Transverse colon (tissue), 4 donors: ENCODE results near the gene FJX1.

Source experiments
- EP300 ChIP-seq: sonication (generic); formaldehyde crosslinking; IDR thresholded peaks from one replicate; pipeline ENCODE4 v1.6.1; 2017; ENCODE audit warnings: antibody characterized with exemption, low read depth
- POLR2A ChIP-seq: fragments of 450-650 bp; IDR thresholded peaks from one replicate; pipeline ENCODE4 v1.6.1; 2016; ENCODE audit warnings: antibody characterized with exemption, mild to moderate bottlenecking, moderate library complexity
- POLR2AphosphoS5 ChIP-seq, 3 donors: sonication (generic); formaldehyde crosslinking; IDR thresholded peaks; one replicate each; pipeline ENCODE4 v1.6.1; 2016; ENCODE audit warnings: antibody characterized with exemption in 3 of 3
- TF ChIP-seq, protein P1 (sequence below), 5 experiments: fragments of 200-600 bp in 3 of 5; fragments of 450-650 bp in 2 of 5; sonication (generic) in 3 of 5; IDR thresholded peaks; 1 replicate in 2 of 5; 2 replicates in 3 of 5; pipeline ENCODE4 v1.5.1; 2016 to 2017; ENCODE audit warnings: antibody characterized with exemption in 5 of 5, inconsistent platforms in 3 of 5, mild to moderate bottlenecking in 2 of 5, moderate library complexity in 1 of 5

DNA sequence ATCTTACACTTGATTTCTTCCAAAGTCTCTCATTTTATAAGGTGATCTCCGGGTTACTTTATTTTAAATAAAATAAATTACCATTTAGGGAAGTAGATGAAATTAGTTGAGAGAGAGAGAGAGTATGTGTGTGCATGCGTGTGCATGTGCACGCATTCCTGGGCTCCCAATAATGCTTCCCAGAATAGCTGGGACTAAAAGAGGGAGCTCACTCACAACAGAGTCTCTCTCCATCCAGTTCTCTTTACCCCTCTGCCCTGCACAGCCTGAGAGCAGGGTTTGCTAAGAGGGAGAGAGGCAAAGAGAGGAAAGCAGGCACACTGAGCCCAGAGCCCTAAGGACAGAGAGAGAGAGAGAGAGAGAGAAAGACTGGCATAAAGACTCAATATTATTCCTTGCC, 33.0 kb downstream of the FJX1 start:
- TF ChIP-seq POLR2AphosphoS5 (IDR thresholded peaks at IDR 0.05), result no peak
- TF ChIP-seq, protein P1, sequence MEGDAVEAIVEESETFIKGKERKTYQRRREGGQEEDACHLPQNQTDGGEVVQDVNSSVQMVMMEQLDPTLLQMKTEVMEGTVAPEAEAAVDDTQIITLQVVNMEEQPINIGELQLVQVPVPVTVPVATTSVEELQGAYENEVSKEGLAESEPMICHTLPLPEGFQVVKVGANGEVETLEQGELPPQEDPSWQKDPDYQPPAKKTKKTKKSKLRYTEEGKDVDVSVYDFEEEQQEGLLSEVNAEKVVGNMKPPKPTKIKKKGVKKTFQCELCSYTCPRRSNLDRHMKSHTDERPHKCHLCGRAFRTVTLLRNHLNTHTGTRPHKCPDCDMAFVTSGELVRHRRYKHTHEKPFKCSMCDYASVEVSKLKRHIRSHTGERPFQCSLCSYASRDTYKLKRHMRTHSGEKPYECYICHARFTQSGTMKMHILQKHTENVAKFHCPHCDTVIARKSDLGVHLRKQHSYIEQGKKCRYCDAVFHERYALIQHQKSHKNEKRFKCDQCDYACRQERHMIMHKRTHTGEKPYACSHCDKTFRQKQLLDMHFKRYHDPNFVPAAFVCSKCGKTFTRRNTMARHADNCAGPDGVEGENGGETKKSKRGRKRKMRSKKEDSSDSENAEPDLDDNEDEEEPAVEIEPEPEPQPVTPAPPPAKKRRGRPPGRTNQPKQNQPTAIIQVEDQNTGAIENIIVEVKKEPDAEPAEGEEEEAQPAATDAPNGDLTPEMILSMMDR (IDR thresholded peaks at IDR 0.05), result no peak
- TF ChIP-seq POLR2A, result no peak
- no peak for TF ChIP-seq EP300
